GM19468 (cell line): ENCODE data around the gene TRAPPC5.
"Not testable (repeated sequence)": the region's sequence is repeated elsewhere in the genome, so short reads cannot be mapped to it uniquely, and the experiment has no call there.

Experiments
- ATAC-seq: cut with Tn5 transposase; IDR thresholded peaks from one replicate; pipeline ENCODE4 v1.9.1; 2021; ENCODE audit warnings: mild to moderate bottlenecking, moderate library complexity, moderate number of reproducible peaks; ENCODE audit not compliant: unreplicated experiment; ENCODE audit errors: extremely low read depth

TRAPPC5 gene

GRCh38 chr19:7680606-7681339 lies at the start of gene TRAPPC5:
TSS of gene TRAPPC5 (plus strand) at chr19:7680833. CDS start at chr19:7682254, 1,421 bp downstream.
- ATAC-seq = peak; percentile 13

GRCh38 chr19:7631577-7631976 lies 49.1 kb upstream of the TRAPPC5 start:
- no peak for ATAC-seq

- no peak for ATAC-seq
Measured at GRCh38 chr19:7632340-7633203, 48.1 kb upstream of the TRAPPC5 start.

GRCh38 chr19:7633698-7634097 lies 46.9 kb upstream of the TRAPPC5 start, which contains the start of gene PCP2:
TSS of gene PCP2 (minus strand) at chr19:7633719. CDS start at chr19:7633457, 262 bp downstream.
- no peak for ATAC-seq

- no peak for ATAC-seq
Measured at GRCh38 chr19:7635670-7636069, 45.0 kb upstream of the TRAPPC5 start.

- no peak for ATAC-seq
Measured at GRCh38 chr19:7636317-7636690, 44.3 kb upstream of the TRAPPC5 start.

- ATAC-seq = no peak
Measured at GRCh38 chr19:7636691-7637373, 43.8 kb upstream of the TRAPPC5 start, which contains the start of gene STXBP2. TSS of gene STXBP2 (plus strand) at chr19:7637110. CDS start at chr19:7637150, 40 bp downstream.

- ATAC-seq = no peak
Measured at GRCh38 chr19:7637374-7638256, 43.0 kb upstream of the TRAPPC5 start.

GRCh38 chr19:7638802-7639465 lies 41.7 kb upstream of the TRAPPC5 start:
- ATAC-seq = no peak

- ATAC-seq = no peak
Measured at GRCh38 chr19:7639863-7640348, 40.7 kb upstream of the TRAPPC5 start.

GRCh38 chr19:7640803-7641202 lies 39.8 kb upstream of the TRAPPC5 start:
- no peak for ATAC-seq

- no peak for ATAC-seq
Measured at GRCh38 chr19:7641290-7642276, 39.0 kb upstream of the TRAPPC5 start.

- no peak for ATAC-seq
Measured at GRCh38 chr19:7642295-7643030, 38.2 kb upstream of the TRAPPC5 start.

- no peak for ATAC-seq
Measured at GRCh38 chr19:7643031-7643415, 37.6 kb upstream of the TRAPPC5 start.

- not testable (repeated sequence) for ATAC-seq
Measured at GRCh38 chr19:7643629-7644549, 36.7 kb upstream of the TRAPPC5 start.

- no peak for ATAC-seq
Measured at GRCh38 chr19:7644550-7644877, 36.1 kb upstream of the TRAPPC5 start.
